Measurements from ENCODE around the gene METTL4. TPM values are rescaled to one million over a fixed set of nuclear protein-coding genes. Genes with fewer than 3 reads are reported as not detected.

Gene METTL4
- total RNA-seq, 2 donors from 2014 or later, result 11.2 to 17.5 TPM

GRCh38 chr18:2508678-2509077 lies 62.6 kb downstream of the METTL4 start:
- H3K36me3 Mint-ChIP-seq (ENCODE audit: low read depth), result no peaks in the 10 kb centered on the region
- DNase-seq, result no peak
- Histone ChIP-seq H3K9ac (ENCODE audit: extremely low read depth, low read length, poor library complexity, severe bottlenecking) (no peak overlapping the region), H3K4me1 (ENCODE audit: control insufficient read depth, insufficient read depth, low read length) (no peaks in the 10 kb centered on the region), H3K27ac (ENCODE audit: low read depth, low read length) (no peak overlapping the region), H3K9me3 (ENCODE audit: control insufficient read depth, low read length) (no peaks in the 10 kb centered on the region), H3K36me3 (ENCODE audit: control insufficient read depth, insufficient read depth, low read length) (no peaks in the 10 kb centered on the region), H3K4me3 (ENCODE audit: low read length) (no peak overlapping the region), H3K27me3 (ENCODE audit: control insufficient read depth, insufficient read depth, low read length, poor library complexity, severe bottlenecking) (no peaks in the 10 kb centered on the region)
- no peak for TF ChIP-seq CTCF (conservative IDR thresholded peaks at IDR 0.05)
- 91 to 95% methylated on average over 3 of the region's 3 CpGs for WGBS, 2 experiments (ENCODE audit: insufficient coverage in 1 of 2, insufficient read length in 1 of 2)
- H3K4me3 Mint-ChIP-seq, result no peak overlapping the region
- H3K9me3 Mint-ChIP-seq, result no peaks in the 10 kb centered on the region
- no peak overlapping the region for H3K27ac Mint-ChIP-seq
- H3K4me1 Mint-ChIP-seq, result peaks cover 2% of the 10 kb centered on the region
- no peaks in the 10 kb centered on the region for H3K27me3 Mint-ChIP-seq (ENCODE audit: insufficient read depth)

- H3K4me1 ChIP-seq (ENCODE audit: control insufficient read depth, insufficient read depth, low read length), result no peaks in the 10 kb centered on the region
- Mint-ChIP-seq H3K27me3 (ENCODE audit: insufficient read depth) (no peaks in the 10 kb centered on the region), H3K36me3 (ENCODE audit: low read depth) (no peaks in the 10 kb centered on the region), H3K9me3 (no peaks in the 10 kb centered on the region), H3K27ac (no peak overlapping the region), H3K4me1 (peaks cover 2% of the 10 kb centered on the region), H3K4me3 (no peak overlapping the region)
- WGBS, 2 experiments (ENCODE audit: insufficient coverage in 1 of 2, insufficient read length in 1 of 2), result 97 to 100% methylated on average over 2 of the region's 2 CpGs
- H3K27me3 ChIP-seq (ENCODE audit: control insufficient read depth, insufficient read depth, low read length, poor library complexity, severe bottlenecking), result no peaks in the 10 kb centered on the region
- no peak overlapping the region for H3K4me3 ChIP-seq (ENCODE audit: low read length)
- H3K27ac ChIP-seq (ENCODE audit: low read depth, low read length), result no peak overlapping the region
- no peak for TF ChIP-seq CTCF (conservative IDR thresholded peaks at IDR 0.05)
- no peak overlapping the region for H3K9ac ChIP-seq (ENCODE audit: extremely low read depth, low read length, poor library complexity, severe bottlenecking)
- DNase-seq, result no peak
- no peaks in the 10 kb centered on the region for H3K9me3 ChIP-seq (ENCODE audit: control insufficient read depth, low read length)
- H3K36me3 ChIP-seq (ENCODE audit: control insufficient read depth, insufficient read depth, low read length), result no peaks in the 10 kb centered on the region
These were observed 63.1 kb downstream of the METTL4 start for GRCh38 chr18:2508155-2508554.

GRCh38 chr18:2504642-2505041 lies 66.7 kb downstream of the METTL4 start:
- Mint-ChIP-seq H3K27ac (no peak overlapping the region), H3K4me1 (no peaks in the 10 kb centered on the region), H3K9me3 (no peaks in the 10 kb centered on the region), H3K27me3 (ENCODE audit: insufficient read depth) (no peaks in the 10 kb centered on the region), H3K36me3 (ENCODE audit: low read depth) (no peaks in the 10 kb centered on the region), H3K4me3 (no peak overlapping the region)
- H3K27me3 ChIP-seq (ENCODE audit: control insufficient read depth, insufficient read depth, low read length, poor library complexity, severe bottlenecking), result no peaks in the 10 kb centered on the region
- DNase-seq, result no peak
- H3K4me3 ChIP-seq (ENCODE audit: low read length), result no peak overlapping the region
- no peaks in the 10 kb centered on the region for H3K4me1 ChIP-seq (ENCODE audit: control insufficient read depth, insufficient read depth, low read length)
- no peak overlapping the region for H3K27ac ChIP-seq (ENCODE audit: low read depth, low read length)
- H3K9me3 ChIP-seq (ENCODE audit: control insufficient read depth, low read length), result no peaks in the 10 kb centered on the region
- 94 to 100% methylated on average over 1 of the region's 1 CpG for WGBS, 2 experiments (ENCODE audit: insufficient coverage in 1 of 2, insufficient read length in 1 of 2)
- H3K36me3 ChIP-seq (ENCODE audit: control insufficient read depth, insufficient read depth, low read length), result no peaks in the 10 kb centered on the region
- TF ChIP-seq CTCF (conservative IDR thresholded peaks at IDR 0.05), result no peak
- no peak overlapping the region for H3K9ac ChIP-seq (ENCODE audit: extremely low read depth, low read length, poor library complexity, severe bottlenecking)

Data from endodermal cell (in vitro differentiated cells).